HepG2 (cell line): ENCODE measurements around the gene B4GALT1. TPM values are rescaled to one million over a fixed set of nuclear protein-coding genes. Genes with fewer than 3 reads are reported as not detected.

Experiments
- ATAC-seq: fragments of 200-7000 bp; cut with Tn5 transposase; 3 replicates; pipeline ENCODE4 v1.9.1; 2020; ENCODE audit warnings: mild to moderate bottlenecking, moderate library complexity
- BruUV-seq: library from RNA; stranded (reverse); fragments of 400-500 nt; replicated peaks from 2 replicates; lab custom pipeline; 2021; lab: Mats Ljungman, UMichigan
- CTCF ChIA-PET: fragments of 300-600 bp; formaldehyde crosslinking; extraction: SDS; loops from one replicate; lab custom pipeline; 2021; ENCODE audit warnings: low total read pairs, inconsistent platforms, low intra/inter-chr PET ratio; lab: Yijun Ruan, JAX
- POLR2A ChIA-PET: fragments of 350-600 bp; sonication (Branson Sonifier 250); formaldehyde crosslinking; loops from one replicate; lab custom pipeline; 2020; ENCODE audit warnings: antibody characterized with exemption, inconsistent platforms; lab: Yijun Ruan, JAX
- DNase-seq: peaks from one replicate; pipeline ENCODE4 v3.0.0-alpha.2; 2015; ENCODE audit warnings: low spot score
- FAIRE-seq: peaks from 3 replicates; lab custom pipeline; 2011; peaks lifted over from hg19 to GRCh38; lab: Jason Lieb, UNC
- H2AFZ ChIP-seq: one replicate; pipeline ENCODE4 v1.6.1; 2011; ENCODE audit warnings: low read length, inconsistent platforms
- H3K27ac ChIP-seq: fragments of 300-600 bp; 3 replicates; pipeline ENCODE4 v1.8.0; 2011; ENCODE audit warnings: mixed run types, mild to moderate bottlenecking, mixed read lengths, low read length, inconsistent platforms; ENCODE audit not compliant: insufficient read depth; ENCODE audit errors: extremely low read length
- H3K27me3 ChIP-seq, 2 experiments: fragments of 200-600 bp in 1 of 2; 2 replicates in 1 of 2; 3 replicates in 1 of 2; pipeline versions ENCODE4 v1.6.0 to v1.8.0; 2011; ENCODE audit warnings: low read length in 2 of 2, mild to moderate bottlenecking in 2 of 2, moderate library complexity in 2 of 2, inconsistent platforms in 1 of 2; ENCODE audit not compliant: insufficient read depth in 2 of 2, control insufficient read depth in 1 of 2
- H3K36me3 ChIP-seq, 2 experiments: fragments of 200-600 bp in 1 of 2; replicated peaks in 1 of 2; 2 replicates in 1 of 2; 3 replicates in 1 of 2; pipeline versions ENCODE4 v1.5.1 to v1.8.0; 2011; ENCODE audit warnings: low read length in 2 of 2, inconsistent platforms in 1 of 2; ENCODE audit not compliant: insufficient read depth in 2 of 2, control insufficient read depth in 1 of 2
- H3K4me1 ChIP-seq: 2 replicates; pipeline ENCODE4 v1.5.1; 2012; ENCODE audit warnings: low read length, inconsistent platforms; ENCODE audit not compliant: insufficient read depth
- H3K4me2 ChIP-seq: 2 replicates; pipeline ENCODE4 v1.6.0; 2011; ENCODE audit warnings: low read depth, low read length, inconsistent platforms
- H3K4me3 ChIP-seq, 3 experiments: fragments of 200-600 bp in 1 of 3; sonication (generic), shearing (Covaris generic) in 1 of 3; replicated peaks in 1 of 3; 2 replicates each; pipeline ENCODE4 v1.5.1; 2011 to 2016; ENCODE audit warnings: low read length in 3 of 3, inconsistent platforms in 2 of 3, low read depth in 2 of 3, mild to moderate bottlenecking in 2 of 3, control low read depth in 1 of 3, mixed read lengths in 1 of 3; ENCODE audit not compliant: insufficient read depth in 1 of 3
- H3K79me2 ChIP-seq: one replicate; pipeline ENCODE4 v1.6.1; 2011; ENCODE audit warnings: low read length, inconsistent platforms; ENCODE audit not compliant: insufficient read depth
- H3K9ac ChIP-seq: 2 replicates; pipeline ENCODE4 v1.6.0; 2011; ENCODE audit warnings: mild to moderate bottlenecking, low read depth, low read length, inconsistent platforms; ENCODE audit not compliant: insufficient read depth
- H3K9me3 ChIP-seq: 2 replicates; pipeline ENCODE4 v1.5.1; 2012; ENCODE audit warnings: mild to moderate bottlenecking, low read length
- H4K20me1 ChIP-seq: 2 replicates; pipeline ENCODE4 v1.6.0; 2011; ENCODE audit warnings: inconsistent platforms, mild to moderate bottlenecking, low read length, moderate library complexity; ENCODE audit not compliant: insufficient read depth
- AKNA ChIP-seq: sonication (generic); formaldehyde crosslinking; IDR thresholded peaks from 2 replicates; pipeline ENCODE4 v1.4.0; 2020; ENCODE audit warnings: missing genetic modification reagents, borderline replicate concordance
- CEBPG ChIP-seq: IDR thresholded peaks from 2 replicates; pipeline ENCODE4 v1.6.1; 2016
- HDAC1 ChIP-seq: sonication (generic); formaldehyde crosslinking; IDR thresholded peaks from 2 replicates; pipeline ENCODE4 v1.5.1; 2020; ENCODE audit warnings: mild to moderate bottlenecking, missing genetic modification reagents
- MAFF ChIP-seq: IDR thresholded peaks from 2 replicates; pipeline ENCODE4 v1.6.1; 2011; ENCODE audit warnings: low read depth, low read length, improper control_type of control experiment
- MED1 ChIP-seq: sonication (generic); formaldehyde crosslinking; IDR thresholded peaks from 2 replicates; pipeline ENCODE4 v1.4.0; 2020; ENCODE audit warnings: missing genetic modification reagents
- MLXIP ChIP-seq: sonication (generic); formaldehyde crosslinking; IDR thresholded peaks from 2 replicates; pipeline ENCODE4 v1.9.0; 2021; ENCODE audit warnings: missing genetic modification reagents, borderline replicate concordance
- NFIB ChIP-seq: sonication (generic); formaldehyde crosslinking; IDR thresholded peaks from 2 replicates; pipeline ENCODE4 v1.9.0; 2021; ENCODE audit warnings: missing genetic modification reagents, mild to moderate bottlenecking, borderline replicate concordance
- SALL2 ChIP-seq: sonication (generic); formaldehyde crosslinking; IDR thresholded peaks from 2 replicates; pipeline ENCODE4 v1.8.1; 2023; ENCODE audit warnings: mild to moderate bottlenecking, missing genetic modification reagents, inconsistent platforms
- TAF15 ChIP-seq: fragments of 200-400 bp; formaldehyde crosslinking; IDR thresholded peaks from one replicate; pipeline ENCODE4 v1.6.1; 2018; ENCODE audit warnings: mild to moderate bottlenecking, low read depth, low read length; ENCODE audit not compliant: poor library complexity, severe bottlenecking
- TGIF2 ChIP-seq: IDR thresholded peaks from 2 replicates; pipeline ENCODE4 v1.6.1; 2016; ENCODE audit warnings: control low read depth, missing compliant biosample characterization
- TMF1 ChIP-seq: sonication (generic); formaldehyde crosslinking; IDR thresholded peaks from 2 replicates; pipeline ENCODE4 v1.8.1; 2022; ENCODE audit warnings: low read depth, missing genetic modification reagents
- ZBTB44 ChIP-seq: sonication (generic); formaldehyde crosslinking; IDR thresholded peaks from 2 replicates; pipeline ENCODE4 v1.4.0; 2020; ENCODE audit warnings: missing genetic modification reagents
- ZNF34 ChIP-seq: sonication (generic); formaldehyde crosslinking; IDR thresholded peaks from 2 replicates; pipeline ENCODE4 v1.4.0; 2020; ENCODE audit warnings: mild to moderate bottlenecking, missing genetic modification reagents, borderline replicate concordance
- ZNF383 ChIP-seq: sonication (generic); formaldehyde crosslinking; IDR thresholded peaks from 2 replicates; pipeline ENCODE4 v1.4.0; 2020; ENCODE audit warnings: missing genetic modification reagents, mild to moderate bottlenecking, borderline replicate concordance
- ZNF564 ChIP-seq: sonication (generic); formaldehyde crosslinking; IDR thresholded peaks from 2 replicates; pipeline ENCODE4 v1.8.1; 2023; ENCODE audit warnings: mild to moderate bottlenecking, missing genetic modification reagents
- ZNF724P ChIP-seq: sonication (generic); formaldehyde crosslinking; IDR thresholded peaks from 2 replicates; pipeline ENCODE4 v1.8.0; 2022; ENCODE audit warnings: missing genetic modification reagents, borderline replicate concordance
- ZNF788 ChIP-seq: sonication (generic); formaldehyde crosslinking; IDR thresholded peaks from 2 replicates; pipeline ENCODE4 v1.5.0; 2020; ENCODE audit warnings: mild to moderate bottlenecking, missing genetic modification reagents, borderline replicate concordance
- WGBS: methylation state at CpG from one replicate; pipeline ENCODE4 v1.1.6; 2017; ENCODE audit warnings: low lambda C conversion rate; 5-methylcytosine and 5-hydroxymethylcytosine counted together
- in situ Hi-C: cut with HindIII; loops from 2 replicates; pipeline ENCODE4 v1.10.0; 2017; ENCODE audit warnings: low pct_unique_long_range_greater_than_20kb; ENCODE audit not compliant: extremely low pct_ligation_motif_present
- intact Hi-C: fragments of 100-400 bp; cut with micrococcal nuclease; formaldehyde crosslinking; loops from one replicate; pipeline ENCODE4 v1.10.0; 2022; ENCODE audit not compliant: unreplicated experiment
- polyA plus RNA-seq, 8 experiments: library from polyadenylated mRNA; depleted of rRNA in 3 of 8; stranded (reverse) in 7 of 8; unstranded in 1 of 8; fragments of >200 nt; fragmentation: Illumina TruSeq in 4 of 8; extraction: Trizol in 4 of 8; gene quantifications; 2 replicates each; pipeline versions ENCODE4 v1.2.1 to v1.2.3, GENCODE V29; 2011 to 2016; ENCODE audit warnings: low read depth in 4 of 8, missing spikeins in 1 of 8, mixed read lengths in 1 of 8; ENCODE audit not compliant: insufficient read depth in 1 of 8
- total RNA-seq, 5 experiments: library from RNA; depleted of rRNA; stranded (reverse); fragments of >200 nt; fragmentation: Illumina TruSeq; extraction: Trizol; gene quantifications; 2 replicates each; pipeline ENCODE4 v1.2.3, GENCODE V29; 2016; ENCODE audit warnings: low read depth in 1 of 5

Gene B4GALT1
- total and polyA plus RNA-seq, 2 of the 13 experiments (the other 11 are each of a cell fraction or from before 2014, with no cell fraction given) = 15.7 to 33.5 TPM

DNA sequence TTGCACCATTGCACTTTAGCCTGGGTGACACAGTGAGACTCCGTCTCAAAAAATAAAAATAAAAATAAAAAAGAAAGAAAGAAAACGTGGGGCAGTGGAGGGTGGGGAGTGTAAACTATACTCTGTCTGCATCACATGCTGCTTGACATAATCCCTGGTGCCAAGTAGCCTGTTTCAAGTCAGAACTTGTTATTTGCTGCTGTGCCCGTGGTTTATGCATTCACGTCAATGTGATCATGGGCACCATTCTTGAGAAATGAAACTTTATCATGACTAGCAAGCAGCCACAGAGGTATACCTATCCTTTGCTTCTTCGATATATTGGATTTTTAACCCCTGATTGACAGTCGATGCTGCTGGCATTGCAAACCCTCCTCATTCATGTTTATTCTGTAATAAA, 86.6 kb downstream of the B4GALT1 start:
- ChIA-PET POLR2A (no interaction called here), CTCF (interaction anchor here (1.5 to 3.4 kb wide), 3 partner anchors 91 to 144 kb away, joined by 3 to 80 read pairs (median 13); no protein-coding TSS in a partner anchor)
- TF ChIP-seq TMF1 (CRISPR knock-in tag) (no peak), TAF15 (no peak), ZNF724P (no peak), SALL2 (CRISPR knock-in tag) (no peak), MAFF (no peak), HDAC1 (CRISPR knock-in tag) (no peak), ZNF383 (CRISPR knock-in tag) (no peak), CEBPG (CRISPR knock-in tag) (no peak), NFIB (CRISPR knock-in tag) (no peak), ZBTB44 (CRISPR knock-in tag) (no peak), MED1 (CRISPR knock-in tag) (no peak), AKNA (CRISPR knock-in tag) (no peak), ZNF34 (CRISPR knock-in tag) (no peak), TGIF2 (CRISPR knock-in tag) (no peak), MLXIP (CRISPR knock-in tag) (no peak), ZNF788 (CRISPR knock-in tag) (no peak), ZNF564 (CRISPR knock-in tag) (no peak)

More for the DNA sequence above, 86.6 kb downstream of the B4GALT1 start:
- Histone ChIP-seq H3K79me2 (peaks cover 10% of the 10 kb centered on the region), H3K27ac (no peak overlapping the region), H3K36me3 (no peaks in the 10 kb centered on the region), H2AFZ (peak overlapping the region; percentile 65), H4K20me1 (no peaks in the 10 kb centered on the region), H3K9me3 (no peaks in the 10 kb centered on the region), H3K4me1 (peaks cover 35% of the 10 kb centered on the region), H3K4me2 (peak overlapping the region; percentile 74), H3K4me3 (no peak overlapping the region; a peak in 1 of 6 replicates), H3K9ac (no peak overlapping the region; the same call in 1 of the 2 replicates), H3K27me3 (no peaks in the 10 kb centered on the region; a peak in 1 of 5 replicates)
- FAIRE-seq (no peak), DNase-seq (no peak), ATAC-seq (no peak)
- intact Hi-C loops = no loop called here
- in situ Hi-C loops = loop anchor here (5.0 kb wide), 1 partner anchor 147 kb away; no protein-coding TSS in a partner anchor
- WGBS = 34% methylated on average over 6 of the region's 6 CpGs
- BruUV-seq = no TSS peak
